Aorta (tissue), 5 donors: Measurements from ENCODE around the gene CHD1. TPM values are rescaled to one million over a fixed set of nuclear protein-coding genes. Genes with fewer than 3 reads are reported as not detected.

Experiments used
- ATAC-seq: fragments of 200-7000 bp; cut with Tn5 transposase; one replicate; pipeline ENCODE4 v1.9.1; 2022; ENCODE audit warnings: moderate library complexity; ENCODE audit not compliant: low FRiP score
- DNase-seq, 2 donors: peaks; one replicate each; pipeline ENCODE4 v3.0.0-alpha.2; 2020
- H3K27ac ChIP-seq, 2 donors: one replicate each; pipeline ENCODE4 v1.5.1; 2013; ENCODE audit warnings: low read length in 2 of 2, mild to moderate bottlenecking in 2 of 2, moderate library complexity in 2 of 2, control low read depth in 1 of 2, inconsistent platforms in 1 of 2, low read depth in 1 of 2
- H3K27me3 ChIP-seq, 2 donors: one replicate each; pipeline ENCODE4 v1.6.1; 2013; ENCODE audit warnings: control low read depth in 1 of 2, low read length in 1 of 2, mild to moderate bottlenecking in 1 of 2, moderate library complexity in 1 of 2; ENCODE audit not compliant: insufficient read depth in 2 of 2, control insufficient read depth in 1 of 2
- H3K36me3 ChIP-seq, 2 donors: one replicate each; pipeline ENCODE4 v1.6.1; 2013; ENCODE audit warnings: control low read depth in 1 of 2, low read length in 1 of 2, mild to moderate bottlenecking in 1 of 2; ENCODE audit not compliant: insufficient read depth in 2 of 2, control insufficient read depth in 1 of 2
- H3K4me1 ChIP-seq, 2 donors: one replicate each; pipeline ENCODE4 v1.6.1; 2013; ENCODE audit warnings: low read length in 2 of 2, control low read depth in 1 of 2, mild to moderate bottlenecking in 1 of 2, moderate library complexity in 1 of 2; ENCODE audit not compliant: insufficient read depth in 2 of 2, control insufficient read depth in 1 of 2
- H3K4me3 ChIP-seq, 2 donors: one replicate each; pipeline ENCODE4 v1.5.1; 2013; ENCODE audit warnings: low read length in 2 of 2, control low read depth in 1 of 2, mild to moderate bottlenecking in 1 of 2
- H3K9me3 ChIP-seq: one replicate; pipeline ENCODE4 v1.6.1; 2013; ENCODE audit warnings: mild to moderate bottlenecking, low read length; ENCODE audit not compliant: control insufficient read depth
- WGBS, 2 donors: extraction: QIAGEN DNeasy Blood & Tissue Kit; methylation state at CpG; one replicate each; pipeline ENCODE4 v1.1.7; 2013; 5-methylcytosine and 5-hydroxymethylcytosine counted together
- intact Hi-C, 2 donors: fragments of 100-400 bp; cut with DNase I; formaldehyde crosslinking; loops; one replicate each; pipeline versions ENCODE4 v1.14.2 to v1.15.0; 2022
- polyA plus RNA-seq, 2 donors: library from polyadenylated mRNA; stranded (reverse); fragments of 200-250 nt; gene quantifications; one replicate each; pipeline ENCODE4 v1.2.3, GENCODE V29; 2013
- total RNA-seq, 2 donors: library from RNA; stranded (reverse); fragmentation: NEBNext Ultra II Directional; extraction: Animal tissue kit (Norgen Biotek cat#: 25700); gene quantifications; one replicate each; pipeline ENCODE4 v1.2.1, GENCODE V29; 2021
- donor health status: healthy with polysubstance abuse.
- donor health status: Bipolar disorder and iron deficiency.
- donor health status: DM: no; HTN: no; CAD: no.
- donor health status: DM: no; HTN: no; CAD: no.
- donor health status: DM: yes; HTN: yes; CAD: no.

The CHD1 gene
- total and polyA plus RNA-seq, 4 donors, result 5.9 to 51.8 (median 28.3) TPM

- 87 to 92% methylated on average over 6 of the region's 6 CpGs for WGBS, 2 donors
- no peak for ATAC-seq
- Histone ChIP-seq H3K27me3 (no peaks in the 10 kb centered on the region), H3K36me3 (no peaks in the 10 kb centered on the region), H3K4me3 (no peak overlapping the region), H3K9me3 (no peaks in the 10 kb centered on the region), H3K4me1 (peaks cover 3% of the 10 kb centered on the region in 2 donors), H3K27ac (no peak overlapping the region)
- intact Hi-C loops, result no loop called here
- no peak for DNase-seq
Measured at GRCh38 chr5:98941131-98941883, 12.5 kb upstream of the CHD1 start.

GRCh38 chr5:98940581-98940980, 11.8 kb upstream of the CHD1 start:
- ATAC-seq (peak; percentile 52), DNase-seq (no peak)
- no peak overlapping the region for H3K4me3 ChIP-seq
- intact Hi-C loops, result no loop called here
- no peaks in the 10 kb centered on the region for H3K9me3 ChIP-seq
- peaks cover 3% of the 10 kb centered on the region in 2 donors for H3K4me1 ChIP-seq
- 27 to 33% methylated on average over 2 of the region's 2 CpGs for WGBS, 2 donors
- no peak overlapping the region for H3K27ac ChIP-seq
- no peaks in the 10 kb centered on the region for H3K27me3 ChIP-seq
- no peaks in the 10 kb centered on the region for H3K36me3 ChIP-seq

GRCh38 chr5:98938464-98938863, 9.7 kb upstream of the CHD1 start:
- Histone ChIP-seq H3K36me3 (no peaks in the 10 kb centered on the region), H3K9me3 (no peaks in the 10 kb centered on the region), H3K27me3 (no peaks in the 10 kb centered on the region), H3K27ac (no peak overlapping the region), H3K4me1 (peaks cover 3% of the 10 kb centered on the region in 2 donors), H3K4me3 (no peak overlapping the region)
- intact Hi-C loops, result no loop called here
- DNase-seq, result no peak
- ATAC-seq, result no peak
- 24 to 26% methylated on average over 2 of the region's 2 CpGs for WGBS, 2 donors

- ATAC-seq, result no peak
- peaks cover 3% of the 10 kb centered on the region in 2 donors for H3K4me1 ChIP-seq
- H3K27ac ChIP-seq, result no peak overlapping the region
- WGBS, 2 donors, result 87 to 93% methylated on average over 3 of the region's 3 CpGs
- H3K4me3 ChIP-seq, result no peak overlapping the region
- H3K9me3 ChIP-seq, result no peaks in the 10 kb centered on the region
- H3K27me3 ChIP-seq, result no peaks in the 10 kb centered on the region
- intact Hi-C loops, result no loop called here
- no peaks in the 10 kb centered on the region for H3K36me3 ChIP-seq
- no peak for DNase-seq
Measured at GRCh38 chr5:98936948-98937715, 8.3 kb upstream of the CHD1 start.

- Histone ChIP-seq H3K27ac (no peak overlapping the region), H3K4me3 (no peak overlapping the region), H3K27me3 (no peaks in the 10 kb centered on the region), H3K36me3 (no peaks in the 10 kb centered on the region), H3K4me1 (peaks cover 0 to 3% of the 10 kb centered on the region in 2 donors), H3K9me3 (no peaks in the 10 kb centered on the region)
- 87 to 93% methylated on average over 3 of the region's 3 CpGs for WGBS, 2 donors
- intact Hi-C loops, result no loop called here
- ATAC-seq, result no peak
- no peak for DNase-seq
Measured at GRCh38 chr5:98935206-98935605, 6.4 kb upstream of the CHD1 start.

- DNase-seq, result no peak
- Histone ChIP-seq H3K27ac (no peak overlapping the region), H3K27me3 (no peaks in the 10 kb centered on the region), H3K9me3 (no peaks in the 10 kb centered on the region), H3K4me3 (no peak overlapping the region), H3K4me1 (peaks cover 0 to 3% of the 10 kb centered on the region in 2 donors), H3K36me3 (no peaks in the 10 kb centered on the region)
- intact Hi-C loops, result no loop called here
- 96 to 100% methylated on average over 1 of the region's 1 CpG for WGBS, 2 donors
- ATAC-seq, result no peak
Measured at GRCh38 chr5:98934546-98934945, 5.7 kb upstream of the CHD1 start.

- Histone ChIP-seq H3K27me3 (no peaks in the 10 kb centered on the region), H3K27ac (no peak overlapping the region), H3K4me3 (no peak overlapping the region), H3K36me3 (no peaks in the 10 kb centered on the region), H3K9me3 (no peaks in the 10 kb centered on the region), H3K4me1 (peaks cover 0 to 1% of the 10 kb centered on the region in 2 donors)
- no peak for DNase-seq
- WGBS, 2 donors, result 85 to 89% methylated on average over 5 of the region's 5 CpGs
- intact Hi-C loops, result no loop called here
- ATAC-seq, result no peak
Measured at GRCh38 chr5:98933445-98934072, 4.8 kb upstream of the CHD1 start.

GRCh38 chr5:98930972-98931762, 2.4 kb upstream of the CHD1 start:
- Histone ChIP-seq H3K9me3 (no peaks in the 10 kb centered on the region), H3K4me1 (no peaks in the 10 kb centered on the region), H3K36me3 (no peaks in the 10 kb centered on the region), H3K27me3 (no peaks in the 10 kb centered on the region), H3K27ac (no peak overlapping the region), H3K4me3 (no peak overlapping the region)
- no peak for DNase-seq
- no peak for ATAC-seq
- 82 to 83% methylated on average over 5 of the region's 5 CpGs for WGBS, 2 donors
- intact Hi-C loops, result no loop called here
